ENCODE data around the gene PHC1.
A peak's percentile ranks its signal among the peaks of the same experiment; 100 is the strongest.

The PHC1 gene

GRCh38 chr12:8950702-8951478 lies 36.6 kb downstream of the PHC1 start:
- DNase-seq, result peak; percentile 62

- peak; percentile 66 for DNase-seq
These were observed 37.4 kb downstream of the PHC1 start for GRCh38 chr12:8951744-8952143.

GRCh38 chr12:8953773-8954402 lies 39.6 kb downstream of the PHC1 start:
- peak; percentile 84 for DNase-seq

- DNase-seq, result no peak
These were observed 41.8 kb downstream of the PHC1 start for GRCh38 chr12:8956073-8956472.

GRCh38 chr12:8956772-8957171 lies 42.5 kb downstream of the PHC1 start:
- DNase-seq, result no peak

- no peak for DNase-seq
These were observed 43.3 kb downstream of the PHC1 start for GRCh38 chr12:8957561-8957960.

- DNase-seq, result no peak
These were observed 43.8 kb downstream of the PHC1 start for GRCh38 chr12:8958066-8958465.

GRCh38 chr12:8960176-8960575 lies 45.9 kb downstream of the PHC1 start:
- peak; percentile 51 for DNase-seq

- no peak for DNase-seq
These were observed 54.5 kb downstream of the PHC1 start for GRCh38 chr12:8968761-8969160.

GRCh38 chr12:8969861-8970411 lies 55.6 kb downstream of the PHC1 start:
- DNase-seq, result no peak

- DNase-seq, result no peak
These were observed 56.1 kb downstream of the PHC1 start for GRCh38 chr12:8970432-8970831.

- no peak for DNase-seq
These were observed 65.8 kb downstream of the PHC1 start for GRCh38 chr12:8980137-8980536.

GRCh38 chr12:8985213-8985754 lies 71.0 kb downstream of the PHC1 start:
- no peak for DNase-seq

- DNase-seq, result no peak
These were observed 72.9 kb downstream of the PHC1 start for GRCh38 chr12:8987163-8987562.

- DNase-seq, result no peak
These were observed 73.4 kb downstream of the PHC1 start for GRCh38 chr12:8987685-8988084.

GRCh38 chr12:8989413-8989812 lies 75.1 kb downstream of the PHC1 start, which contains the start of gene KLRG1:
KLRG1 (plus strand) TSS chr12:8989546; CDS start chr12:8989636, 90 bp downstream.
- DNase-seq, result peak; percentile 57
